Left cardiac atrium (tissue), 4 donors: ENCODE measurements around the gene MYLK. TPM values are rescaled to one million over a fixed set of nuclear protein-coding genes. Genes with fewer than 3 reads are reported as not detected.

Experiments
- ATAC-seq, 2 donors: fragments of 200-7000 bp; cut with Tn5 transposase; one replicate each; pipeline ENCODE4 v1.9.1; 2020; ENCODE audit warnings: mild to moderate bottlenecking in 2 of 2, moderate library complexity in 2 of 2
- DNase-seq: peaks from one replicate; pipeline ENCODE4 v3.0.0-alpha.2; 2020
- intact Hi-C, 2 donors: fragments of 100-400 bp; cut with DNase I; formaldehyde crosslinking; loops; one replicate each; pipeline versions ENCODE4 v1.14.1 to v1.15.1; 2022 to 2023
- total RNA-seq, 2 donors: library from RNA; stranded (reverse); fragmentation: NEBNext Ultra II Directional; extraction: Animal tissue kit (Norgen Biotek cat#: 25700); gene quantifications; one replicate each; pipeline ENCODE4 v1.2.1, GENCODE V29; 2021
- donor health status: DM: no; HTN: yes; CAD: no.
- donor health status: DM: no; HTN: yes; CAD: no; lungs with severe emphysema.
- donor health status: DM: yes; HTN: yes; CAD: no.
- donor health status: Dilated cardiomyopathy.

The MYLK gene
- total RNA-seq, 2 donors from 2014 or later: 66.2 to 116 TPM

DNA sequence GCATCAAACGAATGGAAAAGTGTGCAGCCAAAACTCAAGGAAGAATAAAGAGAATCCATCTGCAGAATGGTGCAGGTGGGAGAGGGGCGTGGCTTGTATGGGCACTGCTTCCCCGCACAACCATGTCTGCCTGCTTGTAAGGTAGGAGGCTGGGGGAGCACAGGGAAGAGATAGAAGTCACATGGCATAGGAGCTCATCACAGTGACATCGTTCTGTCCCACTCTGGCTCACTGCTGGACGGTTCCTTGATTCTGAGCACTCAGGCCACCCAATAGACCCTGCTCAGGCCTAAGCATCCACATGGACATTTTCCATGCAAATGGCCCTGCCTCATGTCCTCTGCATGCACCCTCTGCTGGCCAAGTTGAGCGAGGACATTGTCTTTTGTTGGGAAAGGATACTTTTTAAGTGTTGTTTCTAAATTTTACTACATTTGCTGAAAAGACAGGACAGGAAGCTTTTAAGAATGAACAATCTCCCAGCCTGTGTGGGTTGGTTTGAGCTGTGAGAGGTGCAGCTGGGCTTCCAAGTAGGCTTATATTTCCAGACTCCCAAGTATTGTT, 3.1 kb downstream of the MYLK start:
- no peak for ATAC-seq
- intact Hi-C loops: no loop called here
- no peak for DNase-seq

- intact Hi-C loops: no loop called here
- ATAC-seq: no peak
Measured at GRCh38 chr3:123878807-123879206, 5.3 kb downstream of the MYLK start.

DNA sequence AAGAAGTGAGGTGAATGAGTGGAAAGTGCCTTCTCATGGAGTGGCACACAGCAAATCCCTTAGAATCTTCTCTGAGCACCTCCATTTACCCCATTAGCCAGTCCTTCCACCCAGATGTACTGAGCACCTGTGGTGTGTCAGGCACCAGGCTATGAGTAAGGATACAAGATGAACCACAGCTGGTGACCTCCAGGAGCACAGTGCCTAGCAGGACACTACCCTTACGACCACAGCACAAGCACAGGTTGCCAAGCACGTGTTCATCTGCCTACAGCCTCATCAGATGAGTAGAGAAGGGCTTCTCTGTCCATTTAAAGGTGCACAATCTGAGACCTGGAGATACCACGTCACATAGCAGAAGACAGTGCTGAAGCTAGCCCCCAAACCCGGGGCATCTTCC, 6.2 kb downstream of the MYLK start:
- intact Hi-C loops: no loop called here
- ATAC-seq (no peak), DNase-seq (no peak)

More at GRCh38 chr3:123878807-123879206, 5.3 kb downstream of the MYLK start:
- DNase-seq: no peak

DNA sequence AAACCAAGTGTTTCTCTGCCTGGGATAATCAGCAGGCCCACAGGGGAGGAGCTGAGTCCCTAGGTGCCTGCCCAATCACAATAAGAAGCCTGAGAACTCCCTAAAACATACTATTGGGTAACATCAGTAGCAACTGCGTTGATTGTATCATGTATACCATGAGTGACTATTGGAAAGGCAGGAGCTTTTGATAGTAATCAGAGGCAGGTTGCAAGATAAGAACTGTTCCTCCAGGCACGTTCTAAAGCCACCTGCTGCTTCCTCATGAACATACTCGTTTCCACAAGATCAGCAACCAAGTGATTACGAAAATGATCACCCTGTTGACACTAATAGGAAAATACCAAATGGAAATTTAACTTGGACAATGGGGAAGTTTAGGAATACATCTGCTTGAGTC, 6.7 kb downstream of the MYLK start:
- intact Hi-C loops: no loop called here
- ATAC-seq: no peak
- no peak for DNase-seq

- intact Hi-C loops: no loop called here
- ATAC-seq: no peak
- DNase-seq: no peak
Measured at GRCh38 chr3:123876858-123877257, 7.3 kb downstream of the MYLK start.

GRCh38 chr3:123872621-123873020, 11.5 kb downstream of the MYLK start:
- ATAC-seq: no peak
- intact Hi-C loops: no loop called here
- no peak for DNase-seq

DNA sequence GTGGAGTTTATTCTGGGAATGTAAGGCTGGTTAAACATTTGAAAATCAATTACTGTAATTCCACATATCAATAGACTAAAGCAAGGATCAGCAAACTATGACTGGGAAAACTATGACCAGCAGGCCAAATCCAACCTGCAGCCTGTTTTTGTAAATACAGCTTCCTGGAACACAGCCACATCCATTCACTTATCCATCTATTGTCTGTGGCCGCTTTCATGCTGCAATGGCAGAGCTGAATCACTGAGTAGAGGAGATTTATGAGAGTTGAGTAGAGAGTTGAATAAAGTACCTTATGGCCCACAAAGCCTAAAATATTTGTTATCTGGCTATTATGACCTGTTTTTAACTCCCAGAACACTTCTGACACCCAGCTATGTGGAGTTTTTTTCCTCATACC, 12.2 kb downstream of the MYLK start:
- no peak for DNase-seq
- intact Hi-C loops: no loop called here
- no peak for ATAC-seq

- peak in 1 of 2 donors; percentile 48 for ATAC-seq
- intact Hi-C loops: no loop called here
Measured at GRCh38 chr3:123870033-123870432, 14.1 kb downstream of the MYLK start.

GRCh38 chr3:123869165-123869564, 15.0 kb downstream of the MYLK start:
- no peak for DNase-seq
- no peak for ATAC-seq
- intact Hi-C loops: no loop called here

More at GRCh38 chr3:123870033-123870432, 14.1 kb downstream of the MYLK start:
- no peak for DNase-seq

GRCh38 chr3:123864706-123865105, 19.4 kb downstream of the MYLK start:
- intact Hi-C loops: no loop called here
- ATAC-seq (no peak), DNase-seq (no peak)

DNA sequence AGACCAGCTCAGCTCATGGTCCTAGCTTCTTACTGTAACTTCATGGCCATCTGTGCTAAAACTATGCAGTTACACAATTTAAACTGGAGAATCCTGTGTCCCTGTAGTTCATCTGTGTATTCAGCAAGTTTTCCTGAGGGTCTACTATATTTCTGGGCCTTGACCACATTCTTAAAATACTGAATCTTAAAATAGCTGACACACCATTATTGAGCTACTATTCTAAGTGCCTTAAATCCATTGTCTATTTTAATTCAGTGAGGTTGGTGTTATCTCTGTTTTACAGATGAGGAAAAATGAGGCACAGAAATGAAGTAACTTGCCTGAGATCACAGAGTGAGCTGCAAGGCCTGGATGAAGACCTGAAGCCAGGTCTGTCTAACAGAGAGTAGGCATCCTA, 22.0 kb downstream of the MYLK start:
- intact Hi-C loops: no loop called here
- ATAC-seq (no peak), DNase-seq (no peak)

GRCh38 chr3:123861081-123861836, 22.9 kb downstream of the MYLK start:
- no peak for ATAC-seq
- intact Hi-C loops: no loop called here
- no peak for DNase-seq

DNA sequence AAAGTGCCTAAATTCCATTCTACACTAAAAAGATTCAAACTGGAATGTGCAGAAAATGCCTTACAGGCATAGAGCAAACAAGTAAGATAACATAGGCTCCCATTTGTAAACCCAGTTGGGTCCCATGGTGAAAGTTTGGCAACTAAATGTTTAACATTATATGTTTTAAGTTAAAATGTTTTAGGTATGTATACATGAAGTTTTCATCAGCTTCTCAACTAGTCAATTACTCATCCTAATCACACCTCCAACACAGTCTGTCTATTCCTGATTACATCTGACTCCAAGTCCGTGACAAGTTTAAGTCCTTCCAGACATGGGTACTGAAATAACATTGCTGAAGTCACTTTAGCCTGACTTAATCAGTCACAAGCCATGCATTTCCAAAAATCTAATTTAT, 25.0 kb downstream of the MYLK start:
- DNase-seq: no peak
- intact Hi-C loops: no loop called here
- ATAC-seq: no peak

DNA sequence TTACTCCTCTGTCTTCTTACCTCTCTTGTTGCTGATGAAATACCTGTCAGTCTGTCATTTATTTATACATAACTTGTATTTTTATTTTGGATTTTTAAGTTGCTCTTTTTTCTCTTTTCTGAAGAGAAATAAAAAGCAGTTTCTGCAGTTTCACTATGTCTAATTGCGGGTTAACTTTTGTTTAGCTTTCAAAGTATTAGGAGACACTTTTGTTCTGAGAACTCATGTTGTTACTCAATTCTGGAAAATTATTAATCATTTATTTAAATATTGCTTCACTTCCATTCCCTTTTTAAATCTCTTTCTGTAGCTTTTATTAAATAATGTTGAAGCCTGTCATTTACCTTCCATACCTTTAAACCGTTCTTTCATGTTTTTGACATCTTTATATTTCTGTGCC, 29.2 kb downstream of the MYLK start:
- DNase-seq (no peak), ATAC-seq (no peak)
- intact Hi-C loops: no loop called here

DNA sequence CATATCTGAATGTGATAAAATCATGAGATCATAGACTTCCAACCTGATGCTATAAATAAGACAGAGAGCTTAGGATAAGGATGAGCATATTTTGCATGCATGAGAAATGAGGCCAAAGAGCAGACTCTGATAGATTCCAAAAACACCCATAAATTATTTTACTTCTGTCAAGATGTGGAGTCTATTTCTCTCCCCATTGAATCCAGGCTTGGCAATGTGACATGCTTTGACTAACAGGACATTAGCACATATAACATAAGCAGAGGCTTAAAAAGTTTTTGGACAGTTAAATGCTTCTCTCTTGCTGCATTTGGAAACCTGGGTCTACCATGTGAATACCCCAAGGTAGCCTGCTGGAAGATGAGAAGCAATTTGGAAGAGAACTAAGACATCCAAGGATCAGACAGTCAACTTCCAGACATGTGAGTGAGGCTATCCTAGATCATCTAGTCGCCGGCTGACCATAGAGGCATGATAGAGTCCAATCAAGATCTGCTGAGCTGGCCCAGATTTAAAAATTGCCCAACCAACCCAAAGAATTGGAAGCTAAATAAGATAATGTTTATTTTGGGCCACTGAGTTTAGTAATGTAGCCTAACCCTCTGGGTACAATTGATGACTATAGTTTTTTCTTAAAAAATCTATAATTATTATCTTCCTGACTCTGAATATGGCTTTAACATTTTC, 30.3 kb downstream of the MYLK start:
- DNase-seq: no peak
- intact Hi-C loops: no loop called here
- ATAC-seq: no peak

DNA sequence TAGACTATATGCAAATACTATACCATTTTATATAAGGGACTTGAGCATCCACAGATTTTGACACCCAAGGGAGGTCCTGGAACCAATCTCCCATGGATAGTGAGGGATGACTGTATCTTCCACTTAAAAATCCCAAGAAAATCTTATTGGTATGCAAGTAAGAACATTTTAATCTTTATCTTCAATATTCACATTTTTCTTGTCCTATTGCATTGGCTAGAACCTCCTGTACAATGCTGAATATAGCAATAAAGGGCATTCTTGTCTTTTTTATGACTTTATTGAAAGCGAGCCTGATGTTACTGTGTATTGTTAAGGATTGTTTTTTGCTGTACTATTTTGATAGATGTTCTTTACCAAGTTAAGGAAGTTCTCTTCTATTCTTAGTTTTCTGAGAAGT, 36.9 kb downstream of the MYLK start:
- ATAC-seq (no peak), DNase-seq (no peak)
- intact Hi-C loops: no loop called here

- DNase-seq: no peak
- no peak for ATAC-seq
- intact Hi-C loops: no loop called here
Measured at GRCh38 chr3:123843668-123844067, 40.5 kb downstream of the MYLK start.

DNA sequence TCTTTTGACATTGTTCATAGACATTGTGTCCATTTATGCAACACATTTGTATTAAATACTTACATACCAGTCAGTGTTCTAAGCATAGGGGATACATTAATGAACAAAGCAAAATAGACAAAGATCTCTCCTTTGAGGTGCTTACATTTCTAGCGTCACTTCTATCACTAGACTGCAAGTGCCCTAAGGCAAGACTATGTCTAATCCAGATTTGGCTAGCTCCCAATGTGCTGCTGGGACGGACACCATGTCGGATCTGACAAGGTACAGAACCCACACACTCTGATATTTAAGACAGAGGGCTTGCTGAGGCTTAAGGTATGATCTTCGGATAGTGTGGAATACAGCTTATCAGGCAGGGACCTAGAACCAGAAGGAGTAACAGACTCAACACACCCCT, 41.4 kb downstream of the MYLK start:
- DNase-seq (no peak), ATAC-seq (no peak)
- intact Hi-C loops: no loop called here

GRCh38 chr3:123841476-123842238, 42.5 kb downstream of the MYLK start:
- ATAC-seq: no peak
- no peak for DNase-seq
- intact Hi-C loops: no loop called here

GRCh38 chr3:123840961-123841360, 43.2 kb downstream of the MYLK start:
- intact Hi-C loops: no loop called here
- no peak for ATAC-seq
- DNase-seq: no peak
